HG03095 (cell line): ENCODE results near the gene TXLNA.

ENCODE experiments used
- ATAC-seq: cut with Tn5 transposase; IDR thresholded peaks from one replicate; pipeline ENCODE4 v1.9.1; 2021; ENCODE audit warnings: moderate library complexity; ENCODE audit not compliant: unreplicated experiment

TXLNA gene

GRCh38 chr1:32182060-32182459, 2.6 kb downstream of the TXLNA start:
- no peak for ATAC-seq

GRCh38 chr1:32184650-32185049, 5.2 kb downstream of the TXLNA start:
- no peak for ATAC-seq

GRCh38 chr1:32186077-32186476, 6.6 kb downstream of the TXLNA start:
- ATAC-seq: no peak

DNA sequence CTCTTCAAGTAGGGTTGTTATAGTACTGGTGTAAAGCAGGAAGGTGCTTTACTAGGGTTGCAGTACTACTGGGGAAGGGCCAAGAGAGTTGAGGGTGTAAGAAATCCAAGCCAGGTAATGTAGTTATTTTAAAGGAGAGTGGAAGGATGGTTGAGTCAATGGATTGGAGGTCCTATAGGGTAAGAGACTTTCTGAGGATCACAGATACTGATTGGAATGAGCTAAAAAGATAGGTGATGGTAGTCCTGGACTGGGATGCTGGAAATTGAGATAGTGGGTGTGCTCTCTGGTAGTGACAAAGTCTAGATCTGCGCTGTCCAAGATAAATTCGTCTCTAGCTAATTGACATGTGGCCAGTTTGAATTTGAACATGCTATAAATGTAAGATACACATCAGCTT, 7.0 kb downstream of the TXLNA start:
- ATAC-seq: no peak

- no peak for ATAC-seq
Measured at GRCh38 chr1:32187850-32188249, 8.4 kb downstream of the TXLNA start.

DNA sequence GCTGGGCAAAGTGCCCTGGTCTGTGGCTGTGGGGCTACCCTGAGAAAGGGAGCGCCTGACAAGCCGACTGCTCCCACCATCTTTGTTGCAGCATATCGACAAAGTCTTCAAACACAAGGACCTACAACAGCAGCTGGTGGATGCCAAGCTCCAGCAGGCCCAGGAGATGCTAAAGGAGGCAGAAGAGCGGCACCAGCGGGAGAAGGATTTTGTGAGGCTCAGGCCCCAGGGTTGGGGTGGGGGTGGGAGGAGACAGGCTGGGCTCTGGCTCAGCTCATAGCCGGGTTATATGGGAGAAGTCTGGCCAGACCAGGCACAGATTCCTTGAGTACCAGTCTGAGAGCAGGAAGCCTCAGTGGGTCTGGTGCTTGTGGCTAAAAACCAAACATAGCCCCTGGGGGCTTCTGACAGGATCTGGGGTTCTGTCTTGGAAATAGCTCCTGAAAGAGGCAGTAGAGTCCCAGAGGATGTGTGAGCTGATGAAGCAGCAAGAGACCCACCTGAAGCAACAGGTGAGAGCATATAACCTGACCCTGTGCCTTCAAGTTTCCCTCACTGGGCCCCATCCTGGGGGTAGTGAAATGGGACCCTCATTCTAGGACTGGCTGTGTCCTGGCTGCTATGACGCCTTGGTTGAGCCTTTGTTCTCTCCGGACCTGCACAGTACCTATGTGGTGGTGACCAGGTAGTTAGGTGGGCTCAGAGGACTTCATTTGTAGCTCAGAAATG, 12.9 kb downstream of the TXLNA start:
- ATAC-seq: no peak

GRCh38 chr1:32194984-32195383, 15.5 kb downstream of the TXLNA start:
- no peak for ATAC-seq

DNA sequence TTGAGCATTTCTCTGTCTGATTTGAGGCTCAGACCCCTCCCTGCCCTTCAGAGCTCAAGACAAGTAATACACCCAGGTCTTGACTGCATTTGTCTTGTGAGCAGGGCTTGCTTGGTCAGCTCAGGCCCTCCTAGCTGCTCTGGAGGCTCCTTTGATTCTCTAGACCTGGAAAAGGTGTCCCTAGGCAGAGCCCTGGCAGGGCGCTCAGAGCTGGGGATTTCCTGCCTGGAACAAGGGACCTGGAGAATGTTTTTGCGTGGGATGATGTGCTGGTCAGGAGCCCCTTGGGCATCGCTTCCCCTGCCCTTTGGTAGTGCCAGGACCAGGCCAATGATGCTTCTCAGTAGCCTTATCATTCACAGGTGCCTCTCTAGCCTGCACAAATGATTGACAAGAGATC, 16.1 kb downstream of the TXLNA start:
- ATAC-seq: no peak

- ATAC-seq: no peak
Measured at GRCh38 chr1:32195972-32196823, 16.7 kb downstream of the TXLNA start.

- ATAC-seq: no peak
Measured at GRCh38 chr1:32197074-32197473, 17.6 kb downstream of the TXLNA start.

DNA sequence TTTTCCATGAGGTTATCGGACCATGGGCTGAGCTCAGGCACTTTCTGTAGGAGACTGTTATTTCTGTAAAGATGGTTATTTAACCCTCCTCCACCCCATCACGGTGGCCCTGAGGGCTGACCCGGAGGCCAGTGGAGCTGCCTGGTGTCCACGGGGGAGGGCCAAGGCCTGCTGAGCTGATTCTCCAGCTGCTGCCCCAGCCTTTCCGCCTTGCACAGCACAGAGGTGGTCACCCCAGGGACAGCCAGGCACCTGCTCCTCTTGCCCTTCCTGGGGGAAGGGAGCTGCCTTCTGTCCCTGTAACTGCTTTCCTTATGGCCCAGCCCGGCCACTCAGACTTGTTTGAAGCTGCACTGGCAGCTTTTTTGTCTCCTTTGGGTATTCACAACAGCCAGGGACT, 18.4 kb downstream of the TXLNA start:
- ATAC-seq: no peak

- no peak for ATAC-seq
Measured at GRCh38 chr1:32198237-32199042, 19.0 kb downstream of the TXLNA start.

DNA sequence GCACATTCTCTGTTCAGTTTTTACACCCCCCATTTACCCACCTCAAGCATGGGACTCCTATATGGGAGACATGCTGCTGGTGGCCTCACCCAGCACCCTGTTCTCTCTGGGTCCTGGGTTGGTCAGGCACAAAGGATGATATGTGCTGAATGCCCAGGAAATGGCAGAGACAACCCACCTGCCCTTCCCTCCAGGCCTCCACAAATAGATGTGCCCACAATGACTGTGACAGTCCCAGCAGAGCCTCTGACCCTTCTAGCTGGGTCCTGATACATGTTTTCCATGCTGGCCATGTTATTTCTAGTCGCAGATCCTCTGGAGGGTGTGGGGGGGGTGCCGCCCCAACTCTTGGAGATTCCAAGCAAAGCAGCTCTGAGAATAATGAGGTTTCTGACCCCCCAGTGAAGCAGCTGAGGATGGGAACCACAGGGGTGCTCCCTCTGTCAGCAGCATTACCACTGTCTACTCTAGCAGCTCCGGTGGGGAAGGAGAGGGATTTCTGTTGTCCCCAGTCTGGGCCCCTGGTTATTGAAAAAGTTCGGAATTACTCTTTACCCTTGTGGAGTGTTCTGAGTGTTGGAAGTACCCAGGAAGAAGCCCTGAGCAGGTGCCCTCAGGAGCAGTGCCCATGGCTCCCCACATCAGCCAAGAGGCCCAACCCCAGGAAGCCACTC, 19.7 kb downstream of the TXLNA start:
- no peak for ATAC-seq

DNA sequence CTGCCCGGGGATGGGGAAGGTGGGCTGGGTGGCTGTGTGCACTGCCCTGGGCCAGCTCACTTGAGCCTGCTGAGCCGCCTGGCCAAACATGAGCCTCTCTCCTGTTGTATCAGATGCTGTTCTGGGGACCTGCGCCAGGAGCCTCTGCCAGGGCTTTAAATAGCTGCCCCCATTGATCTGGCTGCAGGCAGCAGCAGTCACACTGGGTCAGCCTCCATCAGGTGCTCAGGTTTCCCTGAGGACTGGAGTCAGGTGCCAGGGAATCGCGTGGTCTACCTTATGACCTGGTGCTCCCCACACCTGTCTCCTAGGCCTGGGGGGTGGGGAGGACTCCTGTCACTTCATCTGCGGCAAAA, 20.2 kb downstream of the TXLNA start:
- ATAC-seq: no peak

DNA sequence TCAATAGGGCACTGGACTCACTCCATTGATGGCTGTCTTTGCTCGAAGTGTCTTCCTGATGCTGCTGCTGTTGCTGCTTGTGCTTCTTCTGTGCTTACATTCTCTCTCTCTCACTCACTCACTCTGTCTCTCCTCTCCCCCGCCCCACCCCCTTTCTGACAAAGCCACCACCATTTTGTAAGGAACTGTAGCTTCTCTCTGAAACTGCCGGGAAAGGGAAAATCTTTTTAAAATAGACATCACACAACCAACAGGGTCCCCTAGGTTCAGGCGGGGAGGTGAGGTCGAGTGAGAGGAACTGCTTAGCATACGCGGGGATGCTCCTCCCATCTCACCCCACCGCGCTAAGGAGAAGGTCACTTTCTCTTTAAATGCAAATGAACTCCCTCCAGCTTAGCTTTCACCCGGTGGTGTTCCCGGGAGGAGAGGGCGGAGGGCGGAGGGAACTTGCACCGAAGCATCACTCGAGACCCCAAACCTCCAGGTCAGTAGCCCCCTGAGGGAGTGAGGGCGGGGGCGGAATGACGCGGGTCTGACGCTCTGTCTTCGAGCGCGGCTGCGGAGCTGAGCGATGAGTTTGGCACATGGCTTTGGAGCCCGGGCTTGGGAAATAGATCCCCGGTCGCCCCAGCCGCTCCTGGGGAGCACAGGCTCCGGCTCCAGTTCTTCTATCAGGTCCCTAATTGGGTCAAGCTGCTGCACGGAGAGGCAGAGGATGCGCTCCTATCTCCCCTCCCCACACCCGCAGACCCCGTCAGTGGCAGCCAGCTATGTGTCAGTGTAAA, 20.9 kb downstream of the TXLNA start, which contains the start of gene CCDC28B:
CCDC28B (plus strand) TSS at position 370 of the 785 bp plus-strand sequence. CDS start 1,341 bp downstream, outside the sequence.
- ATAC-seq: no peak

GRCh38 chr1:32201011-32201855, 21.8 kb downstream of the TXLNA start:
- ATAC-seq: no peak

GRCh38 chr1:32204943-32205361, 25.5 kb downstream of the TXLNA start:
- no peak for ATAC-seq

DNA sequence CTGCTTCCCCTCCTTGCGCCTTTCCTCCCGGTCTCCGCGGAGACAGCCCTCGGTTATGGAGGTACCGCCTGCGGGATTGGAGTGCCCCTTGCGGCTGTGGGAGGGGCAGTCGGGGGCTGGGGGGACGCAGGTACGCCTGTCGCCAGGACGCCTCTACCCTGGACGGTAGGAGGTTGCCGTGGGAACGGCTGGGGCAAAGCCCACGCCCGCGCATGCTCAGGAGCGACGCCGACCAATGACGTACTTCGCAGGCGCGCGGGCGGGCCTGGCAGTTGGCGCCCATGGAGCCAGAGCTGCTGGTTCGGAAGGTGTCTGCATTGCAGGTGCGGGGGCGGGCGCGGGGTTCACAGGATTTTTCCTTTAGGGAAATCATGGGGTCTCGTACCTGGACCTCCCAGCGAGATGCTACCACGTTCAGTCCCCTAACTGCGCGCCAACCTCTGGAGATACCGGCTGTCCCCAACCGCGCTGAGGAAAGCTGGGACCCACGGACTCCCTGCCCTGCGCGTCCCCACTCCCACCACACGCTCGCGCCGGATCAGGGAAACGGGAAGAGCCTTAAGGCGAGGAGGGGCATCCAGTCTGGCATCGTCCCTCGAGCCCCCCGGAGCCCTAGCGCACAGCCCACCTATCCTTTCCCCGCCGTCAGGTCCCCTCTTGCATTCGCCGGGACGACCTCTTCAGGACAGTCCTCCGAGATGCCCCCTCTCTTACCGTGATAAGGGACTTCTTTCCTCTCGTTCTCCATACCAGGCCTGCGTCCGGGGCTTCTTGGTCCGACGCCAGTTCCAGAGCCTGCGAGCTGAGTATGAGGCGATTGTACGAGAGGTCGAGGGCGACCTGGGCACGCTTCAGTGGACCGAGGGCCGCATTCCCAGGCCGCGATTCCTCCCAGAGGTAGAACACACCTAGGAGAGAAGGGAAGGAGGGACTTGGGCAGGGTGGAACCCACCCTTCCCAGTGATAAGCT, 26.2 kb downstream of the TXLNA start, which contains the start of gene IQCC:
IQCC (plus strand) TSS at position 271 of the 970 bp plus-strand sequence; CDS start at position 282, 11 bp downstream.
- no peak for ATAC-seq
